NCI-H748 treated with DMSO at 0.1 percent for 48 hours (cell line): ENCODE measurements around the gene SEPTIN3.

ENCODE experiments used
- DNase-seq: peaks from one replicate; lab custom pipeline; 2025; lab: John Stamatoyannopoulos, UW

SEPTIN3 gene

DNA sequence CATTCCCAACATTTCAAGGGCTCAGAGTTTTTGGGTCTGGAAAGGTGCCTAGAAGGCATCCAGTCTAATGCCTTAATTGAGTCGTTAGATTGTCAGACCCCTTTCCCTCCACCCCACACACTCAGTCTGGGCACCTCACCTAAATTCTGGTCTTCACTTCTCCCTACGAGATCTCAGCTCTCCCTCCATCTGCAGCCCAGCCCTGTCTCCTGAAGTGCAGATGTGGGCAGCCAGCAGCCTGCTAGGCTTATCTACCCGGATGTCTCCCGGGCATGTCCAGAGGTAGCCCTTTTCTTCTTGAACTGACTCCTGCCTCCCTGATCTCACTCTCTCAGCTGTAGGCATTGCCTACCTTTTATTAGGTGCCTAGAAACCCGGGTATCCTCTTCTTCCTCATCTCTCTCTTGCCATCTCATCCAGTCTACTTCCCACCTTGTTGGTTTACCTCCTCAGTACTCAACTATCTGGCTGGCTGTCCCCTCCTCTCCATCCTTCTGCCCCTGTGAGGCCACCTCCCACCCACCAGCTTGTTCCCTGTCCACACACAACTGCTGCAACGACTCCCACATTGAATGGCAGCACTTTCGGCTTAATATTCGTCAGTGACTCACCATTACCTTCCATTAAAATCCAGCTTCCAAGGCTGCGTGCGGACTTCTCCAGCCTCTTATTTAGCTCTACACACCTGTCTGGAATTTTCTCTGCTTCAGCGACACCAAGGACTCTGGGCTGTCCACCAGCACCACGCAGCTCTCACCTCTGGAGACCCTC, 6.2 kb downstream of the SEPTIN3 start:
- no peak for DNase-seq

DNA sequence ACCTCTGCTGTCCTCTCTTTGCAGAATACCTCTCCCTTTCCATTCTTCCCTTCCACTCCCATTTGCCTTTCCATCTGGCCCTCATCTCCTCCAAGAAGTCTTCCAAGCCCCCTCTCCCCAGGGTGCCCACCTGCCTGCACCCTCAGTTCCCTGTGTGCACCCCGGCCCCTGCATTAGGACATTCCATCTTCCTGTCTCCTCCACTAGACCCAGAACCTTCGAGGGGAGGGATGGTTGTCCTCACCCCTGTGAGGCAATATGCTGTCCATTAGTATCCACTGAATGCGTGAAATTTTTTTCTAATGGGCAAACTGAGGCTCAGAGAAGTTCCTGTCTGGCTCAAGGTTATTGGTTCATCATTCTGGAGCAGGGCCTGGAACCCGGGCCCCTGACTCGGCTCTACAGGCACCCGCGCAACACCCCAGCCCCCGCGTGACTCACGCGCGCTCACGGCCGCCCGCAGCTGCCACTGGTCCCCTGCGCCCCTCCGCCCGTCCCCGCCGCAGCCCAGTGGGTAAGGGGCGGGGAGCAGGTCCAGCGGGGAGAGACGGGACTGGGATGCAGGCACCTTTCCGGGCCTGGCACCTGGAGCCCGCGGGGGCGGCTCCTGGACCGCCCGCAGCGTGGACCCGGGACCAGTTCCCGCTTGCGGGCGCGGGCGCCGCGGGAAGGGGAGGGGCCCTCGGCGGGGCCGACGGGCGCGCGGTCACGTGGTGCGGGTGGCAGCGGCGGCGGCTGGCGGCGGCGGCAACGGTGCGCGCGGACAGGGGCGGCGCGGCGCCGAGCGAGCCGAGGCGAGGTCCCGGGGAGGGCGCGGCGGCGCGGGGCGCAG, 7.0 kb downstream of the SEPTIN3 start:
- DNase-seq = peak; percentile 13

DNA sequence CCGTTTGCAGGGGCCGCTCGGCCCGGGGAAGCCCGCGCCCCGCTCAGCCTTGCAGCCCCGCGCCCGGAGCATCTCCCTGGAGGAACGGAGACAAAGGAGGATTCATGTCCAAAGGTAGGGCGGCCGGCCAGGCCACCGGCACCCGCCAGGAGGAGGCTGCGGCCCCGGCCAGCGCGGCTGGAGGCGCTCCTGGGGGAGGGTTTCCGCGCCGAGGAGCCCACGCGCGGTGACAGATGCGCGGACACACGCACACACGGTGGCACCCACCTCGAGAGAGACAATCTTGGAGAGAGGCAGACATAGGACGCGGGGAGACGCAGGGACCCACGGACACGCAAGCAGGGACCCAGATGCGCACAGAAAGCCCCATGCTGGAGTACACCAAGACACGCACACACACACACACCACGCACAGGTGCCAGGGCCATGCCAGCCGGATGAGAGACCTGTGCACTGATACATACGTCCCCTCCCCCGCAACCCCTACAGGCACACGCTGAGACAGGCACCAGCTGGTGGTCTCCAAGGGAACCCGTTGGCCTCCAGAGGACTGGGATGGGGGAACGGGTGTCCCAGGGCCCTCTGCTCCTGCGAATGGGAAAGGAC, 7.8 kb downstream of the SEPTIN3 start:
- peak; percentile 26 for DNase-seq

DNA sequence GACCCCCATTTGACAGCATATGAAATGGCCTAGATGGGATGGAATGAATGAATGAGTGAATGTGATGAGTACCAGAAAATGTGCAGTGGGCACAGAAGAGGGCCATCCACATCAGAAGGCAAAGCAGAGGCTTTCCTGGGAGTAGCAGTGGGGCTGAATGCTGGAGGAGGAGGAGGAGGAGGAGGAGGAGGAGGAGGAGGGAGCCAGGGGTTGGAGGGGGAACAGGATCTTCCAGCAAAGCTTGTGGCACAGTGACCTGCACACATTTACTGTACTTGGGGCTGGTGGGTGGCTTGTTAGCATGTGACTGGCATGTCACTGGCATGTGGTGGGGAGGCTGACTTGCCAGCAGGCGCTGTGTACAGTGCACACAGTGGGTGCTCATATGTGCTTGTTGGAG, 9.5 kb downstream of the SEPTIN3 start:
- DNase-seq = no peak

DNA sequence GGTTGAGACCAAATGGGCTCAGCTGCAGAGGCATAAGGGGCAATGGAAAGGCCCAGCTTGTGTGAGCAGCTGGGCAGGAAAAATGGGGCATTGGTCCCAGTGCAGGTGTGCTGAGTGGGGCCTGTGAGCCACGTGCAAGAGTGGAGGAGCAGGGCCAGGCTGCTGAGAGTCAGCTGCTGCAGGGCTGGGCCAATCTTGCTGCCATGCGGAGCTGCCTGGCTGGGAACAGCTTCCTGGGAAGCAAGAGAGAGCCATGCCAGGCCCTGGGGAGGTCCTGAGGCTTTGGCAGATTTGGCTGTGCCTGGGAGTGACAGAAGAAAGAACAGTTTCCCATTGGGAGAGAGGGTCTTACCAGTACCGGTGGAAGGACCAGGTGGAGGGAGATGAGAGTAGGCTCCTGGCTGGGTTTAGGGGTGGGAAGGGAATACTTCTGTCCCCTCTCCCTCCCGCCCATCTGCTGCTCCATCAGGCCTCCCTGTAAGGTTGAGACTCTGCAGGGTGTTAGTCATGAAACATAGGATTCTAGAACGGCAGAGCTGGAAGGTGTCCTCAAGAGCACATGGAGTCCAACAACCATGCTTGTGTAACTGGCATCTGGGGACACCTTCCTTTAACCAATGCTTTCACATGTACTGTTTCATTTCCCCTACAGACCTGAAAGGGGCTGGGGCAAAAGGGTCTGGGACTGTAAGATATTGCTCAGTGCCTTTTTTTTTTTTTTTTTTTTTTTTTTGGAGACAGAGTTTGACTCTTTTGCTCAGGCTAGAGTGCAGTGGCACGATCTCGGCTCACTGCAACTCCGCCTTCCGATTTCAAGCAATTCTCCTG, 10.4 kb downstream of the SEPTIN3 start:
- DNase-seq = no peak

DNA sequence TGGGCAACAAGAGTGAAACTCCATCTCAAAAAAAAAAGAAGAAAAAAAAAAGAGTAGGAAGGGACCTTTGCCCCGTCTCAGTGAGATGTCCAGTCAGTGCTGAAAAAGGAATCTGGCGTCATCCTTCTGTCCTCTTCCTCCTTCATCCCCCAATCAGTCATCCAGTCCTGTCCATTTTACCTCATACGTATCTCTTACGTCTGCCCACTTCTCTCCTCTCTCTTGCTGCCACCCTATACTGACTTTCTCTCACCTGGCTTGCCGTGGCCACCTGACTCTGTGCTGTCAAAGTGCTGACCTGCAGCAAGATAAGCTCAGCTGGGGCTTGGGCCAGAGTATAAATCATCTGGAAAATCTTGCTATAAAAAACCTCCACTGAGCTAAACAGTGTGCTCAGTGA, 13.6 kb downstream of the SEPTIN3 start:
- no peak for DNase-seq

DNA sequence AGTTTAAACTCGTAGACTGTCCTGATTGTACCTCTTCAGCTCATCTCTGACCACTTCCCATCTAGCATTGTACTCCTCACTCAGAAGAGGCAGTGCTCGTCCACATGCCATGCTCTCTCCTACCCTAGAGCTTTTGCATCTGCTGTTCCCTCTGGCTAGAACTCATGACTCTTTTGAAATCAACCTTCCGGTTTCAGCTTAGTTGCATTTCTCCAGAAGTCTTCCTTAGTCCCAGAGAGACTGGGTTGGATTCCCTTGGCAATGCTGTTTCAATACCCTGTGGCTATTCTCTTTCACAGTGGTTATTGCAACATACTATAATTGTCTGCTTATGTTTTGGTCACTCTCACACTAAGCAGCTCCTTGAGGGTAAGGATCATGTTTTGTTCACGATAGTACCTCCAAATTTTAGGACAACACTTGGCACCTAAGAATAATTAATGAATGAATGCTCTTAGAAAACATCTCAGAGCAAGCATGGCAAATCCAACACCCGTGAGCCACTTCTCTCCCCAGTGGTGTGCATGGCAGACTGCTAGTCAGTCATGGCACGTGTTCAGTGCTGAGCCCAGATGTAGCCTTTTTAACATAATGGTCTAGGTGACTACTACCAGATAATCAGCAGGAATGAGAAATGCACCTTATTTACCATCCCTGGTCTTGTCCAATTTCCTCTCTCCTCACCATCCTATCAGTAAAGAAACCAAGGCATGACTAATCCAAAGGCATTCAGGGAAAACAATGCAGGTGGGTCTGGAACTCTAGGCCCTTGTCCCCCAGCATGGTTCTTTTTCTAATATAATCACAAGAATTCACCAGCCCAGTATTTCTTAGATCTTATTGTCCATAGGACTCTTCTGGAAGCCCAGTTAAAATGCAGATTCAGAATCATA, 14.5 kb downstream of the SEPTIN3 start:
- DNase-seq = no peak

DNA sequence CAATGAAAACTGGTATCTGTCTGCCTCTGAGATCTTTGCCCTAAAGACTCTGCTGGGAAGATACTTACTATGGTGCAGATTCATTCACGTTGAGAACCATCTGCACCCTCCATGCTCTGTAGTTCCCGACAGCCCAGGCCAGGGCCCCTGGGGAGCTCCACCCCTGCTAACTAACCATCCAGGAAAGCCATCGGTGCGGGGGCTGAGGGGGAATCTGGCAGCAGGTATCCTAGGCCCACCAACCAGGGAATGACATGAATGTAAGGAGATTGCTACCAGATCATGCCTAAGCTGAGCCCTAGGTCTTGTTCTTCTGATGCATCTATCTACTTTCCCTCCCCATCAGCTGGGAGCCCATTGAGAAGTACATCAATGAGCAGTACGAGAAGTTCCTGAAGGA, 18.0 kb downstream of the SEPTIN3 start:
- no peak for DNase-seq

DNA sequence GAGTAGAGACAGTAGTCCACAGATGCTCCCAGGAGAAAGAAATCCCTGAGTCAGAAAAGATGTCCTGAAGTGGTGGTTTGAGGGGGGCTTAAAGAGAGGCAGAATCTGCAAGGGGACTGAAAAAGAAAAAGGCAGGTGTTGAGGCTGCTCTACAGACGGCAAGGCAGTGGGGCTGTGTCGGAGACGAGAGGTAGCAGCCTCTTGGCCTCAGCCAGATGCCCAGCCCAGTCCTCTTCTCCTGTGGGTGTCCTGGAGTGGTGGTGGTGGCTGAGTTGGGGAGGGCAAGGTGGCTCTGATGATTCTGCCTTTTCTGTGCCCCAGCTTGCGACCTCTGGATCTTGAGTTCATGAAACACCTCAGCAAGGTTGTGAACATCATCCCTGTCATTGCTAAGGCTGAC, 20.0 kb downstream of the SEPTIN3 start:
- no peak for DNase-seq

DNA sequence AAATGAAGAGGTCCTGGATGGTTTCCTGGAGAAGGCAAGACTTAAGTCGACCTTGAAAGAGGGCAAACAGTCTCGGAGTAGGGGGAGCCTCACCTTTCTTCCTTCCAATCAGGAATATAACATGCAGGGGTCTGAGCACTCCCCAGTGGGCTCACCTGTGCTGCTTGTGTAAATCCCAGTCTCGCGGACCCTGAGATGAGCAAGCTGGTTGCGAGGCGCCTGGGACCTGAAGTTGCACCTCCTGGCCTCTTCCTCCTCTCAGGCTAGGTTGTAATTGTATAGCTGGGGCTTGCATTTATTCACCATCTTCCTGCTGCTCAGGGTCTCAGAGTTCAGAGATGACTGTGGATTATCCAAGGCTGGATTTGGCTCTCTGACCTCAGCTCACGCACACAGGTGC, 21.9 kb downstream of the SEPTIN3 start:
- no peak for DNase-seq

DNA sequence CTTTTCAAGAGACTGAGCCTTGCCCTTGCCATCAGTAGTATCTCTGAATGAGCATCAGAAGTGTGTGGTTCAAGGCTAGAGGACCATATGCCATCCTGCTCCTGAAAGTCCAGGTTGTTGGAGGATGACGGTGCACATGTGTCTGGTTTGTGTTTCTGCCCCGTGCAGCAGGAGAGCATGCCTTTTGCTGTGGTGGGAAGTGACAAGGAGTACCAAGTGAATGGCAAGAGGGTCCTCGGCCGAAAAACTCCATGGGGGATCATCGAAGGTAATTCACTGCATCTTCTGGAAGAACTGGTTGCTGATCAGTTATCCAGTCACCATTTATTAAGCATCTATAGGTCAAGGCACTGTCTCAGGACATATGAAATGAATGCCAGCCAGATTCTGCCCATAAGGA, 23.3 kb downstream of the SEPTIN3 start:
- no peak for DNase-seq

DNA sequence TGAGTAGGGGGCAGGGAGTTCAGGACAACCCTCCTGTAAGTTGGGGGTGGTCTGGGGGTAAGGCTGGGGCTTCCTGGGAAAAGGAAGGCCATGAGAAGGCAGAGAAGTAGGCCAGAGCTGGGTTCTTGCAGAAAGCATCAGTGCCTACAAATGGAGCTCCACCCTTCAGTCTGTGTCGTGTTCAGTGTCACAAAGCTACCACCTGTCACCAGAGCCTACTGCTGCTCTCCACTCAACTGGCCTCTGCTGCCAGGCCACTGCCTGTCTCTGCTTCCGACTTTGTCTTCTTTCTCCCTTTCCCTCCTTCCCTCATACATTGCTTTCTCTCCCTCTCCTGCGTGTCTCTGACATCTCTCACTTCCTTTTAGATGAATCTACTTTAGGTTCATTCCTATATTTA, 26.0 kb downstream of the SEPTIN3 start:
- DNase-seq = no peak

DNA sequence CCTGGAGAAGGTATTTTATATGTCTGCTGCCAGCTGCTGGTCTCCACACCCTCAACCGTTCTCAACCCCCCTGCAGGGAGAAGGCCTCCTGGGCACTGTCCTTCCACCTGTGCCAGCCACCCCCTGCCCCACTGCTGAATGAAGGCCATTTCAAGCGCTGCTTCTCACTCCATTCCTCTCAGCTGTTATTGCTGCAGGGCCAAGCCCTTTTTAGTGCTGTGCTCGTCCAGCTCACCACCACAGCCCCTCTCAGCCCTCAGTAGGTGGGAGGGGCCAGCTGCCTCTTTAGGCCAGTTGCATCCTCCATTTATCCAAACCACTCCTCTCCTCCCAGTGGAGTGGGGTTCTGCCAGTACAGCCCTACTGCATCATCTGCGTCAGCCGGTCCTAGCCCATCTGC, 27.6 kb downstream of the SEPTIN3 start:
- DNase-seq = no peak

DNA sequence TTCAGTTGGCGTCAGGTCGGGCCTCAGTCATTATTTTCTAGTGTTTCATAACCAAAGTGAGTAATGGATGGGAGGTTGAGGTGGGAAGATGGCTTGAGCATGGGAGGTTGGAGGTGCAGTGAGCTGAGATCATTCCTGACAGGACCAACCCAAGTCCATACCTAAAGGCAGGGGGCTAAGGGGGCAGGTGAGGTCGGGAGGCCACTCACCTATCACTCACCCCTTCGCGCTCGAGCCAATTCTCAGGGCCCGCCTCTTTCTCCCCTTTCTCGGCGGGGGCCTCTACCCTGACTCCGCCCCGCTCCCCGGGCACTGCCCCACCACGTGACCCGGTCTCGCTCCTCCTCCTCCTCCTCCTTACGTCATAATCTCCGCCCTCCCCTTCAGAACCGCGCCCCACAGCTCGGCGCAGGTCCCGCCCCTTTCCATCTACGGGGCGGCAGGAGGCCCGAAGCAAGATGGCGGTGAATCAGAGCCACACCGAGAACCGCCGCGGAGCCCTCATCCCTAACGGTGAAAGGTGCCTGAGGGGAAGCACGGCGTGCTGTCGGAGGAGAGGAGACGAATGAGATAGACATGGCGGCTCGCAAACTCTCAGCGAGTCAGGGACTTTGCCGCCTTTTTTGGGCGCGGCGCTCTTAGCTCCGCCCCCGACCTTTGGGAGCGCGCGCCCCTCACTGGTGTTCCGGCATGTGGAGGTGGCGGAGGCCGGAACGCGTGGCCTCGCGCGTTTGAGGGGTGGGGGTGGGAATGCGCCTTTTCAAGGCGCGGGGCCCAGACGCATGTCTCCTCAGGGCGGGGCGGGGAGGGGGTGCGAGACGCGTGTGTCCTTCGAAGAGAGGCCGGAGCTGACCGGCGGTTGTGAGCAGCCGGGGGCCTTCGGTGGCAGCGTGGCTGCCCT, 29.4 kb downstream of the SEPTIN3 start, which contains the start of gene WBP2NL:
TSS of gene WBP2NL (plus strand) at position 428 of the 901 bp plus-strand sequence. CDS start at position 459, 31 bp downstream.
- DNase-seq = peak; percentile 82

DNA sequence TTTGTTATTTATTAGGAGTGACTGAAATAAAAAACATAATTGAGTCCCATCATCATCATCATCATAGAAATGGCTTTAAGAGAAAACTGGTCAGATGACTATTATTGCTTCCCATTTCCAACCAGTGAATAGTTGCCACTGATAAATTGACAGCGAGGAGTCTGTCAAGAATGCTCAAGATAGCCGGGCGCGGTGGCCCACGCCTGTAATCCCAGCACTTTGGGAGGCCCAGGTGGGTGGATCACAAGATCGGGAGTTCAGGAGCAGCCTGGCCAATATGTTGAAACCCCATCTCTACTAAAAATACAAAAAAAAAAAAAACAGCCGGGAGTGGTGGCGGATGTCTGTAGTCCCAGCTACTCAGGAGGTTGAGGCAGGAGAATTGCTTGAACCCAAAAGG, 31.2 kb downstream of the SEPTIN3 start:
- DNase-seq = no peak

DNA sequence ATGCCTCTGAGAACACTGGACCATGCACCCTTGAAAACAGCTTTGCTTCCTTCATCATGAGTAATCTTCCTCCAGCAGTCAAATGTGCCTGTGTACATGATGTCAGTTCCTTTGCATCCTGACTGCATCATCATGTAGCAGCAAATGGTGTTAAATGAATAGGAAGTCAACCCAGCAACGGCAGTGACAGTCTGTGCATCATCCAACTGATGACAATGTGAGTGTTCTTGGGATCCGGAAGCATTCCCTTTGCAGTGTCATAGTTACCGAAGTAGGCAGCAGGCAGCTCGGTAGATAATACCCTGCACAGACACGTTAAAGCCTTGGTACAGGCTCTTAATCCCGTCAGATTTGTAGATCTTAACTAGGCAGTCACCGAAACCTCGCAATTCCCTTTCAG, 31.9 kb downstream of the SEPTIN3 start:
- no peak for DNase-seq

DNA sequence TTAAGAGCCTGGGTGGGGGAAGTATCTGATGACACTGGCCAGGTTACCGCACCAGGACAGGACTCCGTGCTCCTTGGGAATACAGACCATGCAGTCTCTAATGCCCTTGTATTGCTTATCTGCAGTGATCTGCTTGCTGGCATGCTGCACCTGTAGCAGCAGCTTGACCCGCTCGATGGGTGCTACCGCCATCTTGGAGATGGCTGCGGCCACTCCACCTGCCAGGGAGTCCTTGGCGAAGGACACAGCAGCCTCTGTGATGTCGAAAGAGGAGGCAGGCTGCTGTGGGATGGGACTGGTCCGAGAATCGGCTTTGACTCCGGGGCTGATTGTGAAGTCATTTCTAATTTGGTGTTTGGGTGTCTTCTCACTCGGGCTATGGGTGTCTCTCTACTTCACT, 32.5 kb downstream of the SEPTIN3 start:
- no peak for DNase-seq

DNA sequence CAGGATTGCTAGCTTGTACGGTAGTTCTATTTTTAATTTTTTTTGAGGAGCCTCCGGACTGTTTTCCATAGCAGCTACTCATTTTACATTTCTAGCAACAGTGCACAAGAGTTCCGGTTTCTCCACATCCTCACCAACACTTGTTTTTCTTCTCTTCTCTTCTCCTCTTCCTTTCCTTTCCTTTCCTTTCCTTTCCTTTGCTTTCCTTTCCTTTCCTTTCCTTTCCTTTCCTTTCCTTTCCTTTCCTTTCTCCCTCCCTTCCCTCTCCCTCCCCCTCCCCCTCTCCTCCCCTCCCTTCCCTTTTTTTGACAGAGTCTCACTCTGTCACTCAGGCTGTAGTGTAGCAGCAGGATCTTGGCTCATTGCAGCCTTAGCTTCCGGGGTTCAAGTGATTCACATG, 38.7 kb downstream of the SEPTIN3 start:
- no peak for DNase-seq

DNA sequence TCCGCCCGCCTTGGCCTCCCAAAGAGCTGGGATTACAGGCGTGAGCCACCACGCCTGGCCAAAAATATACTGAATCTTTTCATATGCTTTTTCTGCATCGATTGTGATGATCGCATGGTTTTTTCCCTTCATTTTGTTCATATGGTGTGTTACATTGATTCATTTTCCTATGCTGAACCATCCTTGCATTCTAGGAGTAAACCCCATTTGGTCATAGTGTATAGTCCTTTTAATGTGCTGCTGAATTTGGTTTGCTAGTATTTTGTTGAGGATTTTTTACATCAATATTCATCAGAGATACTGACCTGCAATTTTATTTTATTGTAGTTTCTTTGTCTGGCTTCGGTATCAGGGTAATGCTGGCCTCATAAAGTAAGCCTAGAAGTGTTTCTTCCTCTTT, 41.5 kb downstream of the SEPTIN3 start:
- DNase-seq = no peak

DNA sequence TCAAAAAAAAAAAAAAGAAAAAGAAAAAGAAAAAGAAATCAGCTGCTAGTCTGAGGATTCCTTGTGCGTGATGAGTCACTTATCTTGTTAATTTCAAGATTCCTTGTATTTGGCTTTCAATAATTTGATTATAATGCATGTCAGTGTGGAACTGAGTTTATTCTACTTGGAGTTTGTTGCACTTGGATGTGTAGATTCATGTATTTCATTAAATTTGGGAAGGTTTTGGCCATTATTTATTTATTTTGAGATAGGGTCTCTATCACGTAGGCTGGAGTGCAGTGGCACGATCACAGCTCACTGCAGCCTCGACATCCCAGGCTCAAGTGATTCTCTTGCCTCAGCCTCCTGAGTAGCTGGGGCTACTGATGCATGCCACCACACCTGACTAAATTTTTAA, 44.1 kb downstream of the SEPTIN3 start:
- no peak for DNase-seq
